ENCODE measurements around the gene LYRM1.

GRCh38 chr16:20900299-20901067 lies at the start of gene LYRM1, which contains the start of gene DCUN1D3:
- TF ChIP-seq, protein P1, sequence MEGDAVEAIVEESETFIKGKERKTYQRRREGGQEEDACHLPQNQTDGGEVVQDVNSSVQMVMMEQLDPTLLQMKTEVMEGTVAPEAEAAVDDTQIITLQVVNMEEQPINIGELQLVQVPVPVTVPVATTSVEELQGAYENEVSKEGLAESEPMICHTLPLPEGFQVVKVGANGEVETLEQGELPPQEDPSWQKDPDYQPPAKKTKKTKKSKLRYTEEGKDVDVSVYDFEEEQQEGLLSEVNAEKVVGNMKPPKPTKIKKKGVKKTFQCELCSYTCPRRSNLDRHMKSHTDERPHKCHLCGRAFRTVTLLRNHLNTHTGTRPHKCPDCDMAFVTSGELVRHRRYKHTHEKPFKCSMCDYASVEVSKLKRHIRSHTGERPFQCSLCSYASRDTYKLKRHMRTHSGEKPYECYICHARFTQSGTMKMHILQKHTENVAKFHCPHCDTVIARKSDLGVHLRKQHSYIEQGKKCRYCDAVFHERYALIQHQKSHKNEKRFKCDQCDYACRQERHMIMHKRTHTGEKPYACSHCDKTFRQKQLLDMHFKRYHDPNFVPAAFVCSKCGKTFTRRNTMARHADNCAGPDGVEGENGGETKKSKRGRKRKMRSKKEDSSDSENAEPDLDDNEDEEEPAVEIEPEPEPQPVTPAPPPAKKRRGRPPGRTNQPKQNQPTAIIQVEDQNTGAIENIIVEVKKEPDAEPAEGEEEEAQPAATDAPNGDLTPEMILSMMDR (conservative IDR thresholded peaks at IDR 0.05; ENCODE audit: low read depth, low read length) = no peak
- TF ChIP-seq SMC3 (IDR thresholded peaks at IDR 0.05; ENCODE audit: low read depth, low read length) (peak; percentile 5; the same call in 1 of the 2 replicates), MXI1 (IDR thresholded peaks at IDR 0.05; ENCODE audit: borderline replicate concordance, low read depth, low read length) (peak; percentile 60), POLR2A (IDR thresholded peaks at IDR 0.05; ENCODE audit: low read depth, low read length) (peak; percentile 96), MAFK (IDR thresholded peaks at IDR 0.05; ENCODE audit: low read depth, low read length) (no peak), FOS (IDR thresholded peaks at IDR 0.05; ENCODE audit: low read depth, low read length) (peak; percentile 52; the same call in 1 of the 2 replicates), RCOR1 (IDR thresholded peaks at IDR 0.05; ENCODE audit: insufficient replicate concordance, low read length) (no peak), BHLHE40 (IDR thresholded peaks at IDR 0.05; ENCODE audit: low read depth, low read length) (peak; percentile 89), RAD21 (IDR thresholded peaks at IDR 0.05; ENCODE audit: low read length) (no peak), CEBPB (IDR thresholded peaks at IDR 0.05; ENCODE audit: low read depth, low read length) (peak; percentile 100), CHD1 (IDR thresholded peaks at IDR 0.05; ENCODE audit: low read depth, low read length) (peak; percentile 93), MAZ (IDR thresholded peaks at IDR 0.05; ENCODE audit: borderline replicate concordance, low read depth, low read length) (peak; percentile 89; the same call in 1 of the 2 replicates)

Data from IMR-90 (cell line).